ENCODE measurements around the gene ADCY5.

ADCY5 gene

DNA sequence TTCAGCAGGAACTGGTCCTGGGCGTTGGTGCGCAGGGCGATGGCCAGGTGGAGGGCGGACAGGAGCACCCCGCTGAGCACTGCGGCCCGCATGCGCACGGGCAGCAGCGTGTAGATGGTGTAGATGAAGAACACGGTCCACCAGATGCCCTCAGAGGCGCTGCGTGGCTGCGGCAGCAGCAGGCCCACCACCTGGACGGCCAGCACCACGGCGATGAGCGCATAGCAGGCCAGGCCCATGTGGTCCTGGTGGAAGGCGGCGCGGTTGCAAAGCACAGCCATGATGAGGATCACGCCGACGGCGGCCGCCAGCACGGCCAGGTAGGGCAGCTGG lies 1.5 kb downstream of the ADCY5 start:
- Histone ChIP-seq H3K9ac (ENCODE audit: low read length in 5 of 5) (peak overlapping the region in 2 of 5 donors; percentile 42 to 66), H3K4me3 (ENCODE audit: low read depth in 1 of 5, low read length in 5 of 5) (peak overlapping the region in 4 of 5 donors; percentile 29 to 72 (median 52)), H3K4me1 (ENCODE audit: control insufficient read depth in 5 of 5, insufficient read depth in 5 of 5, low read length in 5 of 5) (peaks cover 0 to 68% (median 62%) of the 10 kb centered on the region in 5 donors), H3K36me3 (ENCODE audit: control insufficient read depth in 5 of 5, insufficient read depth in 5 of 5, low read length in 5 of 5) (no peaks in the 10 kb centered on the region), H3K27me3 (ENCODE audit: control insufficient read depth in 5 of 5, insufficient read depth in 4 of 5, low read length in 5 of 5) (peaks cover 0 to 15% (median 0%) of the 10 kb centered on the region in 5 donors), H3K27ac (ENCODE audit: low read depth, low read length) (no peak overlapping the region), H3K9me3 (ENCODE audit: control insufficient read depth in 5 of 5, low read length in 5 of 5) (no peaks in the 10 kb centered on the region)

DNA sequence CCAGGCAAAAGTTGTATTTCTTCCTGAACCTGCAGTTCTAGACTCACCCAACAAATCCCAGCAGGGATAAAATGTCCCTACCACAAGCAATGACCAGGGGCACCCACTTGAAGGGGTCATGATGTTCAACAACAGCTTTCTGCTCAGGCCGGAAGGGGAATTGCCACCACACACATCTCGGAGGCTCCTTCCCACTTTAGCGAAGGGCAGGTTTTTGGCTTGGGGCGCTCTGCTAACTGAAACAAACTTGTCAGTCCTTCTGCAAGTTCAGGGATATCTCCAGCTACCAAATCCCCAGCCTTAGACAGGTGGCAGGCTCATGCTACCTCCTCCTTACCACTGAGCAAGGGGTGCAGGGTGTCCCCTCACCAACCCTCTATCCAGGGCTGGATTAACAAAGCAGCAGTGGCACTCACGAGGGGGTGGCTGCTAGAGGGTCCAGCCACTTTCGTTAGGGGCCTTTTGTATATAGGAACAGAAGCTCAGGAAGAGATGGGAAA lies 2.2 kb downstream of the ADCY5 start:
- Histone ChIP-seq H3K27me3 (ENCODE audit: control insufficient read depth in 5 of 5, insufficient read depth in 4 of 5, low read length in 5 of 5) (peaks cover 0 to 15% (median 0%) of the 10 kb centered on the region in 5 donors), H3K9ac (ENCODE audit: low read length in 5 of 5) (peak overlapping the region in 2 of 5 donors; percentile 42 to 66), H3K4me1 (ENCODE audit: control insufficient read depth in 5 of 5, insufficient read depth in 5 of 5, low read length in 5 of 5) (peaks cover 0 to 68% (median 62%) of the 10 kb centered on the region in 5 donors), H3K36me3 (ENCODE audit: control insufficient read depth in 5 of 5, insufficient read depth in 5 of 5, low read length in 5 of 5) (no peaks in the 10 kb centered on the region), H3K9me3 (ENCODE audit: control insufficient read depth in 5 of 5, low read length in 5 of 5) (no peaks in the 10 kb centered on the region), H3K4me3 (ENCODE audit: low read depth in 1 of 5, low read length in 5 of 5) (peak overlapping the region; percentile 29 to 72 (median 62)), H3K27ac (ENCODE audit: low read depth, low read length) (peak overlapping the region; percentile 5)

DNA sequence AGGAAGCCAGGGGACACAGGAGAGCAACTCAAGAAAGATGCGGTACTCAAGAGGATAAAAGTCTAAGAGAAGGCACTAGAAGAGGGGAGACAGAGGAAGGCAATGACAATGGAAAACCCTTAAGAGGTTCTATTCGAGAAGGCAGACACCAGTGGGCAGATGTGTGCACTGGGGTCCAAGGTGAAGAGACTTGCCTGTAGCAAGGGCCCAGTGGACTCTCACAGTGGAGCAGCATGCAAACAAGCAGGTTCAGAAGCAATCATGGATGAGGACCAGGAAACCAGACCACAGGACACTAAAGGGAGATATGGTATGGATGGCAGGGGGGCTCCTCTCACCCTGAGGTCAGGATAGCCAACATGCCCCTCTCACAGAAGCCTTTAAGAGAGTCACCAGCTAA lies 2.7 kb downstream of the ADCY5 start:
- H3K36me3 ChIP-seq (ENCODE audit: control insufficient read depth in 5 of 5, insufficient read depth in 5 of 5, low read length in 5 of 5), result no peaks in the 10 kb centered on the region
- H3K27me3 ChIP-seq (ENCODE audit: control insufficient read depth in 5 of 5, insufficient read depth in 4 of 5, low read length in 5 of 5), result peaks cover 0 to 15% (median 0%) of the 10 kb centered on the region in 5 donors
- H3K9me3 ChIP-seq (ENCODE audit: control insufficient read depth in 5 of 5, low read length in 5 of 5), result no peaks in the 10 kb centered on the region
- peak overlapping the region in 4 of 5 donors; percentile 29 to 72 (median 63) for H3K4me3 ChIP-seq (ENCODE audit: low read depth in 1 of 5, low read length in 5 of 5)
- H3K4me1 ChIP-seq (ENCODE audit: control insufficient read depth in 5 of 5, insufficient read depth in 5 of 5, low read length in 5 of 5), result peaks cover 0 to 68% (median 62%) of the 10 kb centered on the region in 5 donors
- peak overlapping the region; percentile 5 for H3K27ac ChIP-seq (ENCODE audit: low read depth, low read length)
- H3K9ac ChIP-seq (ENCODE audit: low read length in 5 of 5), result no peak overlapping the region

DNA sequence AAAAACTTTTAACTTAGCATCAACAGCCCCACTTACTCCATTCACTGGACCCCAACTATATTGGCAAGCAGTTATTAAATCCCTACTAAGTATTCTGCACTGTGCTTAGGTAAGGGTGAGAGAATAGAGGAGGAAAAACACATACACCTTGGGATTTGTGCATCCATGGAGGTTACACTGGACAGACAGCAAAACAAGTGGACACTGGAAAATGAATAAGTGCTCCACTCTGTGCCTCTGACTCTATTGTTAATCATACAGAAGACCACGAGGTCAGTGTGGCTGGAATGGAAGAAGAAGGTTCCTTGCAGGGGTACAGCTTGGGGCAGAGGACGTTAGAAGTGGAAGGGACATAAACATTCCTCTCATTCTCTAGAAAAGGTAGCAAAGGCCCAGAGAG lies 3.2 kb downstream of the ADCY5 start:
- H3K9me3 ChIP-seq (ENCODE audit: control insufficient read depth in 5 of 5, low read length in 5 of 5), result no peaks in the 10 kb centered on the region
- peak overlapping the region in 3 of 5 donors; percentile 62 to 72 (median 64) for H3K4me3 ChIP-seq (ENCODE audit: low read depth in 1 of 5, low read length in 5 of 5)
- no peak overlapping the region for H3K27ac ChIP-seq (ENCODE audit: low read depth, low read length)
- H3K27me3 ChIP-seq (ENCODE audit: control insufficient read depth in 5 of 5, insufficient read depth in 4 of 5, low read length in 5 of 5), result peaks cover 0 to 15% (median 0%) of the 10 kb centered on the region in 5 donors
- H3K36me3 ChIP-seq (ENCODE audit: control insufficient read depth in 5 of 5, insufficient read depth in 5 of 5, low read length in 5 of 5), result no peaks in the 10 kb centered on the region
- H3K9ac ChIP-seq (ENCODE audit: low read length in 5 of 5), result no peak overlapping the region
- H3K4me1 ChIP-seq (ENCODE audit: control insufficient read depth in 5 of 5, insufficient read depth in 5 of 5, low read length in 5 of 5), result peaks cover 0 to 66% (median 59%) of the 10 kb centered on the region in 5 donors

DNA sequence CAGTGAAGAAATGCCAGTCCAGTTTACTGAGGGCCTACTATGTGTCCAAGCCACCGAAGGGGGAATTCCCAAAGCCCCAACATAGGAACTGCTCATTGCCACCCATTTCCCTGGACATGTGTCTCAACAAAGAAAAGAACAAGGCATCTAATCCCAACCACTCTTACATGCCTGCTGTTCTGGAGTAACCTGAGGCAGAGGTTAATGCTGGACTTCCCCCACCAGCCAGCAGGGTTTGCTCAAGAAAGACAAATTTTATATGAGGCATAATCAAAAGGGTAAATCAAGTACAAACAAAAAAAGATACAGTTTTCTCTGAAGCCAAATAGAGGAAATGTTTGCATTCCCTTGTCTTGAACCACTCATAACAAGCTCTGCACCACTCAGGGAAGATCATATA lies 4.1 kb downstream of the ADCY5 start:
- Histone ChIP-seq H3K27me3 (ENCODE audit: control insufficient read depth in 5 of 5, insufficient read depth in 4 of 5, low read length in 5 of 5) (peaks cover 0 to 15% (median 0%) of the 10 kb centered on the region in 5 donors), H3K4me1 (ENCODE audit: control insufficient read depth in 5 of 5, insufficient read depth in 5 of 5, low read length in 5 of 5) (peaks cover 0 to 56% (median 50%) of the 10 kb centered on the region in 5 donors), H3K9ac (ENCODE audit: low read length in 5 of 5) (peak overlapping the region in 1 of 5 donors; percentile 7)

DNA sequence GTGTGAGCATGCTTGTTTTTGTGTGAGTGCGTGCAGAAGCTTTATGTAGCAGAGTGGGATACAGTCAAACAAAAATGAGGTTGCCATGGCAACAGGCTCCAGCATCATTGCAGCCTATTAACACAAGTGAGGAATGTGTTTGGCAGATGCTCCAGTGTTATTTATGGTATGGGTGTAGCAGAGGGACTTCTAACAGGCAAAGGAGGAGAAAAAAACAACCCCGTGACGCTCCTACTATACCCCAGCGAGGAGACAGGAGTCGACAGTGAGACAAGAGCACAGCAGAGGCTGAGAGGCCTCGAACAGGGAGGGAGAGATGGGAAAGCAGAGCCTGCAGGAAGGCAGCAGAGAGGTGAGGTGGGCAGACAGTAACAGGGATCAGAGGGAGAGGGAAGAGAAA lies 4.9 kb downstream of the ADCY5 start:
- Histone ChIP-seq H3K27me3 (ENCODE audit: control insufficient read depth in 5 of 5, insufficient read depth in 4 of 5, low read length in 5 of 5) (peaks cover 0 to 15% (median 0%) of the 10 kb centered on the region in 5 donors), H3K9ac (ENCODE audit: low read length in 5 of 5) (peak overlapping the region in 1 of 5 donors; percentile 13), H3K27ac (ENCODE audit: low read depth, low read length) (no peak overlapping the region)

More for the DNA sequence above, 4.1 kb downstream of the ADCY5 start:
- H3K27ac ChIP-seq (ENCODE audit: low read depth, low read length), result no peak overlapping the region
- H3K4me3 ChIP-seq (ENCODE audit: low read depth in 1 of 5, low read length in 5 of 5), result peak overlapping the region in 2 of 5 donors; percentile 23 to 72
- H3K9me3 ChIP-seq (ENCODE audit: control insufficient read depth in 5 of 5, low read length in 5 of 5), result no peaks in the 10 kb centered on the region
- H3K36me3 ChIP-seq (ENCODE audit: control insufficient read depth in 5 of 5, insufficient read depth in 5 of 5, low read length in 5 of 5), result no peaks in the 10 kb centered on the region

DNA sequence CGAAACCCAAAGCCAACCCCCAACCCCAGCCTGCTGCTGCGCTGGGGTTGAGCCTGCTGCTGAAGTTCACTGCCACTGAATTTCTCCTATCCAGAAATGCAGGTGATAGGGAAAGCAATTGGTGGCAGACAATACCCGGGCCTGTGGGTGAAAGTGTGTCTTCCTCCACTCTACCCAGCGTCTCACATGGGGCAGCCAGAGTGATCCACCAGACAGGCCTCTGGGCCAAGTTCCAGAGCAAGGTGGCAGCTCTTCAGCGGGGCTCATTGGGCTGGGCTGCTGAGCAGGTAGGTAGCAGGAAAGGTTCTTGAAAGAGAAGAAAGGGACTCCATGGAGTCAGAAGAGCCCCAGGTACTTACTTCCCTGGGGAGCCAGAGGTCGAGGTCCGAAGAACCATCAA lies 6.0 kb downstream of the ADCY5 start:
- no peaks in the 10 kb centered on the region for H3K36me3 ChIP-seq (ENCODE audit: control insufficient read depth in 5 of 5, insufficient read depth in 5 of 5, low read length in 5 of 5)
- no peak overlapping the region for H3K4me3 ChIP-seq (ENCODE audit: low read depth in 1 of 5, low read length in 5 of 5)
- H3K27me3 ChIP-seq (ENCODE audit: control insufficient read depth in 5 of 5, insufficient read depth in 4 of 5, low read length in 5 of 5), result peaks cover 0 to 11% (median 0%) of the 10 kb centered on the region in 5 donors
- peaks cover 0 to 49% (median 37%) of the 10 kb centered on the region in 5 donors for H3K4me1 ChIP-seq (ENCODE audit: control insufficient read depth in 5 of 5, insufficient read depth in 5 of 5, low read length in 5 of 5)
- H3K9me3 ChIP-seq (ENCODE audit: control insufficient read depth in 5 of 5, low read length in 5 of 5), result no peaks in the 10 kb centered on the region
- no peak overlapping the region for H3K9ac ChIP-seq (ENCODE audit: low read length in 5 of 5)
- no peak overlapping the region for H3K27ac ChIP-seq (ENCODE audit: low read depth, low read length)

More for the DNA sequence above, 4.9 kb downstream of the ADCY5 start:
- H3K4me3 ChIP-seq (ENCODE audit: low read depth in 1 of 5, low read length in 5 of 5), result no peak overlapping the region
- peaks cover 0 to 55% (median 46%) of the 10 kb centered on the region in 5 donors for H3K4me1 ChIP-seq (ENCODE audit: control insufficient read depth in 5 of 5, insufficient read depth in 5 of 5, low read length in 5 of 5)
- H3K36me3 ChIP-seq (ENCODE audit: control insufficient read depth in 5 of 5, insufficient read depth in 5 of 5, low read length in 5 of 5), result no peaks in the 10 kb centered on the region
- H3K9me3 ChIP-seq (ENCODE audit: control insufficient read depth in 5 of 5, low read length in 5 of 5), result no peaks in the 10 kb centered on the region

DNA sequence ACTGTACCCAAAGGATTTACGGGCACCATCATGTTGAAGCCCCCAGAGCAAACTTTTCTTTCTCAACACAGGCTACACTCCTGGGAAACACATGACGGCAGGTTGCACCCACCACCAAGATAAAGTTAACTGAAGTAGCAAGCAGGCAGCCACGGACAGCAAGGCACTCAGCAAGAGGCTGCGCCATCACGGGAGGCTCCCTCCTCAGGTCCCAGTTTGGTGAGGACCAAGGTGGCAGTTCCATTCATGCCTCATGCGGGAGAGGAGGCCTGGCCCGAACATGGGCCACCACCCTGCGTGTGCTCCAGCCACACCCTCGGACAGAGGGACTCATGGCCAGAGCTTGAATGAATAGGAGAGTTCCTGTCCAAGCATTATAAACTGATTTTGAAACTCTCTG lies 6.8 kb downstream of the ADCY5 start:
- no peak overlapping the region for H3K9ac ChIP-seq (ENCODE audit: low read length in 5 of 5)
- no peak overlapping the region for H3K4me3 ChIP-seq (ENCODE audit: low read depth in 1 of 5, low read length in 5 of 5)
- H3K36me3 ChIP-seq (ENCODE audit: control insufficient read depth in 5 of 5, insufficient read depth in 5 of 5, low read length in 5 of 5), result no peaks in the 10 kb centered on the region
- peaks cover 0 to 43% (median 31%) of the 10 kb centered on the region in 5 donors for H3K4me1 ChIP-seq (ENCODE audit: control insufficient read depth in 5 of 5, insufficient read depth in 5 of 5, low read length in 5 of 5)
- no peaks in the 10 kb centered on the region for H3K9me3 ChIP-seq (ENCODE audit: control insufficient read depth in 5 of 5, low read length in 5 of 5)
- no peak overlapping the region for H3K27ac ChIP-seq (ENCODE audit: low read depth, low read length)
- peaks cover 0 to 11% (median 0%) of the 10 kb centered on the region in 5 donors for H3K27me3 ChIP-seq (ENCODE audit: control insufficient read depth in 5 of 5, insufficient read depth in 4 of 5, low read length in 5 of 5)

DNA sequence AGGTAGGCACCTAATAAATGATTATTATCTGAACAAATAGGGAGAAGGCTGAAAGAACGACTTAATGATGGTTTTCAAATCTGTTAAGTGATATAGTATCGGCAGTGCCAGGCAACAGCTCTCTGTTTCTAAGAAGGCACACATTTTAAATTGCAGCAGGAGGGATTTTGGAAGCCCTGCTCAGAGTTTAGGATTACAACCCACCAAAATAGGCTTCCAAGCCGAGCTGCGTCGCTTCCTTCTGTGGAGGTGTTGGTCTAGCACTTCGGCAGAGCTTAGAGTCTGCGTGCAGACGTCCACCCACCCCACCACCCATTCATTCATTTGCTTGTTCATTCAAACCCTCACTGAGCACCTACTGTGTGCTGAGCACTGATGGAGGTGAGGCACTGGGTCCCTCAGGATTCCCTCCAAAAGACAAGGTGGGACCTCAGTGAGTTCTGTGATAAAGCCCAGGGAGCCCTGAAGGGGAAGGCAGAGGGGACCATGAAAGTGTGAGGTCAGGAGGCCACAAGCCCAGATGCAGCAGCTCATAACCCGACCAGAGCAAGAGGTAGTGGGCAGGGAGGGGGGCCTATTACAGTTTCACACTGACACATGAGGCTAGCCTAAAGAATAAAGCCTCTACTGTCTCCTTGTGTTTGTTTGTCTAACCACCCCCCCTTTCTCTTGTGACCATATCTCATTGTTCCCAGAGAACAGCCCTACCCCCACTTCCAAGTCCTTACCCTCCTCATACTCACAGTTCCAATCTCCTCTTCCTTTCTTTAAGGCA lies 8.9 kb downstream of the ADCY5 start:
- Histone ChIP-seq H3K27me3 (ENCODE audit: control insufficient read depth in 5 of 5, insufficient read depth in 4 of 5, low read length in 5 of 5) (peaks cover 0 to 4% (median 0%) of the 10 kb centered on the region in 5 donors), H3K4me1 (ENCODE audit: control insufficient read depth in 5 of 5, insufficient read depth in 5 of 5, low read length in 5 of 5) (peaks cover 0 to 22% (median 9%) of the 10 kb centered on the region in 5 donors), H3K4me3 (ENCODE audit: low read depth in 1 of 5, low read length in 5 of 5) (no peak overlapping the region), H3K9me3 (ENCODE audit: control insufficient read depth in 5 of 5, low read length in 5 of 5) (no peaks in the 10 kb centered on the region), H3K9ac (ENCODE audit: low read length in 5 of 5) (no peak overlapping the region), H3K36me3 (ENCODE audit: control insufficient read depth in 5 of 5, insufficient read depth in 5 of 5, low read length in 5 of 5) (no peaks in the 10 kb centered on the region), H3K27ac (ENCODE audit: low read depth, low read length) (no peak overlapping the region)

DNA sequence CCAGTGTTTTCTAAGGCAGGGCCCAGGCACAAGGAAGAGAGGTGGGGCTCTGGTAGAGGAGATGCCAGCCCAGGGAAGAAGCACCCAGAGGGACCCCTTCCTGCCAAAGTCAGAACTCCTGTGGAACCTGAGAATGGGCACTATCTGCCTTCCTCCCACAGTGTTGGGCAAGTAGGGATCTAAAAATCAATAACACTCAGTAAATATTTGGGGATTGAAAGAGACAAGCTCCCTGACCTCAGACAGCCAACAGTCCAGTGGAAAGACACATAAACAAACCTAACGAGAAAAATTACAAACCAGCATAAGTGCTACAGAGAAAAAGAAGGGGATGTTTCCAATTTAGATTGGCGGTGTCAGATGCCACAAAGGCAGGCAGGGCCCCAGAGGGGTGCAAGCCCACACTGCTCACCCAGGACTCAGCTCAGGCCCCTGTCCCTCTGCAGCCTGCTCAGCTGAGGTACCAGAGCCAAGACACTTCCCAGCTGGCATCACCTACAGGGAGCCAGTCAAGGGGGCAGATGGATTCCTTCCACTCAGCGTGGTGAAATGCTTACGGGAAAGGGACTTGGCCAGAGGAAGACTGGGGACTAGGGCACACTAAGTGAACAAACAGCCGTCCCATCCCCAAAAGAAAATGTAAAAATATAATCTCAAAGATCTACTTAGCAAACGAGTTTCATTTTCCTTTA lies 15.9 kb downstream of the ADCY5 start:
- Histone ChIP-seq H3K36me3 (ENCODE audit: control insufficient read depth in 5 of 5, insufficient read depth in 5 of 5, low read length in 5 of 5) (no peaks in the 10 kb centered on the region), H3K4me3 (ENCODE audit: low read depth in 1 of 5, low read length in 5 of 5) (no peak overlapping the region), H3K9ac (ENCODE audit: low read length in 5 of 5) (peak overlapping the region in 1 of 5 donors; percentile 71), H3K27ac (ENCODE audit: low read depth, low read length) (peak overlapping the region; percentile 67), H3K9me3 (ENCODE audit: control insufficient read depth in 5 of 5, low read length in 5 of 5) (no peaks in the 10 kb centered on the region), H3K4me1 (ENCODE audit: control insufficient read depth in 5 of 5, insufficient read depth in 5 of 5, low read length in 5 of 5) (peaks cover 0 to 20% (median 12%) of the 10 kb centered on the region in 5 donors), H3K27me3 (ENCODE audit: control insufficient read depth in 5 of 5, insufficient read depth in 4 of 5, low read length in 5 of 5) (no peaks in the 10 kb centered on the region)

All from subcutaneous abdominal adipose tissue (tissue), 5 donors.